GM04504 (cell line): ENCODE results near the gene HYCC1.
"Not testable (repeated sequence)": the region's sequence is repeated elsewhere in the genome, so short reads cannot be mapped to it uniquely, and the experiment has no call there.

Experiments
- DNase-seq: peaks from one replicate; pipeline ENCODE4 v3.0.0-alpha.2; 2012; ENCODE audit warnings: low read depth

Gene HYCC1

GRCh38 chr7:23013715-23014649 lies at the start of gene HYCC1:
HYCC1 (minus strand) TSS chr7:23014130; CDS start chr7:22991111, 23,019 bp downstream.
- peak; percentile 97 for DNase-seq

GRCh38 chr7:23062452-23062851 lies 48.5 kb upstream of the HYCC1 start:
- no peak for DNase-seq

GRCh38 chr7:23061327-23061726 lies 47.4 kb upstream of the HYCC1 start:
- no peak for DNase-seq

- no peak for DNase-seq
These were observed 44.6 kb upstream of the HYCC1 start for GRCh38 chr7:23058408-23059096.

GRCh38 chr7:23055582-23056178 lies 41.8 kb upstream of the HYCC1 start:
- DNase-seq: peak; percentile 40

GRCh38 chr7:23051124-23051485 lies 37.2 kb upstream of the HYCC1 start:
- DNase-seq: not testable (repeated sequence)

- DNase-seq: not testable (repeated sequence)
These were observed 32.4 kb upstream of the HYCC1 start for GRCh38 chr7:23046336-23046735.

GRCh38 chr7:23045086-23045485 lies 31.2 kb upstream of the HYCC1 start:
- not testable (repeated sequence) for DNase-seq

- no peak for DNase-seq
These were observed 30.7 kb upstream of the HYCC1 start for GRCh38 chr7:23044581-23044980.

GRCh38 chr7:23043441-23043840 lies 29.5 kb upstream of the HYCC1 start:
- no peak for DNase-seq

- DNase-seq: not testable (repeated sequence)
These were observed 25.7 kb upstream of the HYCC1 start for GRCh38 chr7:23039674-23040073.

GRCh38 chr7:23035542-23036371 lies 21.8 kb upstream of the HYCC1 start:
- not testable (repeated sequence) for DNase-seq

GRCh38 chr7:23027261-23027660 lies 13.3 kb upstream of the HYCC1 start:
- no peak for DNase-seq

- no peak for DNase-seq
These were observed 12.2 kb upstream of the HYCC1 start for GRCh38 chr7:23026164-23026563.

GRCh38 chr7:23024454-23024853 lies 10.5 kb upstream of the HYCC1 start:
- DNase-seq: no peak

GRCh38 chr7:23022851-23023250 lies 8.9 kb upstream of the HYCC1 start:
- no peak for DNase-seq

GRCh38 chr7:23022258-23022769 lies 8.4 kb upstream of the HYCC1 start:
- peak; percentile 42 for DNase-seq

- DNase-seq: no peak
These were observed 7.7 kb upstream of the HYCC1 start for GRCh38 chr7:23021596-23021995.

- peak; percentile 76 for DNase-seq
These were observed 6.9 kb upstream of the HYCC1 start for GRCh38 chr7:23020742-23021401.

- no peak for DNase-seq
These were observed 4.8 kb upstream of the HYCC1 start for GRCh38 chr7:23018750-23019149.

- no peak for DNase-seq
These were observed 3.4 kb upstream of the HYCC1 start for GRCh38 chr7:23017309-23017708.
